HepG2 (cell line): ENCODE measurements around the gene PLEKHS1.

ENCODE experiments used
- CTCF ChIP-seq: sonication (generic); formaldehyde crosslinking; IDR thresholded peaks from 2 replicates; pipeline ENCODE4 v1.5.0; 2020; ENCODE audit warnings: mild to moderate bottlenecking, missing genetic modification reagents, moderate library complexity
- HIVEP1 ChIP-seq: sonication (generic); formaldehyde crosslinking; IDR thresholded peaks from 2 replicates; pipeline ENCODE4 v1.4.0; 2020; ENCODE audit warnings: mild to moderate bottlenecking, missing genetic modification reagents
- JUNB ChIP-seq: sonication (generic); formaldehyde crosslinking; IDR thresholded peaks from 2 replicates; pipeline ENCODE4 v1.8.0; 2022; ENCODE audit warnings: missing genetic modification reagents, mild to moderate bottlenecking, borderline replicate concordance
- POLR2A ChIP-seq, 2 experiments: IDR thresholded peaks; 2 replicates each; pipeline ENCODE4 v1.6.1; 2011; ENCODE audit warnings: low read depth in 2 of 2, low read length in 2 of 2, mild to moderate bottlenecking in 1 of 2, moderate library complexity in 1 of 2; ENCODE audit not compliant: insufficient read depth in 1 of 2
- SRSF9 ChIP-seq: fragments of 200-400 bp; formaldehyde crosslinking; IDR thresholded peaks from 2 replicates; pipeline ENCODE4 v1.6.1; 2018; ENCODE audit warnings: borderline replicate concordance, mild to moderate bottlenecking, low read depth, low read length; ENCODE audit not compliant: insufficient read depth, poor library complexity, severe bottlenecking
- ZBTB46 ChIP-seq: sonication (generic); formaldehyde crosslinking; IDR thresholded peaks from 2 replicates; pipeline ENCODE4 v1.4.0; 2020; ENCODE audit warnings: mild to moderate bottlenecking, missing genetic modification reagents, borderline replicate concordance
- ZNF780A ChIP-seq: sonication (generic); formaldehyde crosslinking; IDR thresholded peaks from 2 replicates; pipeline ENCODE4 v1.8.0; 2022; ENCODE audit warnings: mild to moderate bottlenecking, missing genetic modification reagents, moderate library complexity

- TF ChIP-seq POLR2A (IDR thresholded peaks at IDR 0.05; ENCODE audit: insufficient read depth in 1 of 2, low read depth in 2 of 2, low read length in 2 of 2) (no peak), SRSF9 (no peak), CTCF (no peak), HIVEP1 (CRISPR knock-in tag) (no peak), JUNB (no peak), ZBTB46 (CRISPR knock-in tag) (no peak), ZNF780A (CRISPR knock-in tag) (no peak)
Measured at GRCh38 chr10:113732966-113733365, 18.5 kb upstream of the PLEKHS1 start.
